C4-2B (cell line): ENCODE results near the gene PDCD10.

ENCODE experiments used
- H3K27ac ChIP-seq: fragments of 450-650 bp; 2 replicates; pipeline ENCODE4 v1.5.1; 2017
- CTCF ChIP-seq: fragments of 450-650 bp; conservative IDR thresholded peaks from 2 replicates; pipeline ENCODE4 v1.5.1; 2017; ENCODE audit warnings: mild to moderate bottlenecking
- ZFX ChIP-seq: fragments of 450-650 bp; IDR thresholded peaks from 2 replicates; pipeline ENCODE4 v1.6.1; 2017

PDCD10 gene

DNA sequence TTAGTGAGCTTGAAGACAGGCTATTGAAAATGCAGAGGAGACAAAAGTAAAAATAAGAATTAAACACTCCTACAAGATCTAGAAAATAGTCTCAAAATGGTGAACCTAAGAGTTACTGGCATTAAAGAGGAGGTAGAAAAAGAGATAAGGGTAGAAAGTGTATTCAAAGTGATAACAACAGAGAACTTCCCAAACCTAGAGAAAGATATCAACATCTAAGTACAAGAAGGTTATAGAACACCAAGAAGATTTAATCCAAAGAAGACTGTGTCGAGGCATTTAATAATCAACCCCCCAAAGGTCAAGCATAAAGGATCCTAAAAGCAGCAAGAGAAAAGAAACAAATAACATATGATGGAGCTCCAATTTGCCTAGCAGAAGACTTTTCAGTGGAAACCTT is 23.3 kb downstream of the PDCD10 start:
- TF ChIP-seq CTCF, result no peak
- H3K27ac ChIP-seq, result no peak overlapping the region

- no peak overlapping the region for H3K27ac ChIP-seq
- no peak for TF ChIP-seq ZFX
- no peak for TF ChIP-seq CTCF
Observed at GRCh38 chr3:167710552-167710951, 24.1 kb downstream of the PDCD10 start.

GRCh38 chr3:167709690-167710089 is 25.0 kb downstream of the PDCD10 start:
- no peak for TF ChIP-seq CTCF
- no peak for TF ChIP-seq ZFX
- H3K27ac ChIP-seq, result no peak overlapping the region

GRCh38 chr3:167705840-167706239 is 28.9 kb downstream of the PDCD10 start:
- TF ChIP-seq CTCF (no peak), ZFX (no peak)
- H3K27ac ChIP-seq, result no peak overlapping the region

DNA sequence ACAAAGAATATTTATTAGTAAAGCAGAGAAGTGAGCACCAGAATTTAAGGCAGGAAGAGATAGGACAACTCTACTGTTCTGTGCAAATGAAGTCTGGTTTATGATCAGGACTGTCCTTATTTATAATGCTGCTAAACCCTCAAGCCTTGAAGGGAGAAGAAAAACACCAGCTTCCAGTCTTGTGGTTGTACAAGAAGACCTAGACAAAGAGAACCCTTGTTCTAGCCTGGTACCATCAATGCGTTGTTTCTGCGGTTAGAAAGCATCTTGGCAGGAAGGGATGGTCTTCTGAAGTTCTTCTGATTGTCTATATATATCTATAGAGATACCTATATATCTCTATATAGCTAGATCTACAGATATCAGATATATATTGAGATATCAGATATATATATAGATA is 33.8 kb downstream of the PDCD10 start:
- H3K27ac ChIP-seq, result no peak overlapping the region
- TF ChIP-seq ZFX, result no peak
- TF ChIP-seq CTCF, result no peak

- no peak overlapping the region for H3K27ac ChIP-seq
- TF ChIP-seq CTCF (no peak), ZFX (no peak)
Observed at GRCh38 chr3:167700046-167700445, 34.6 kb downstream of the PDCD10 start.

GRCh38 chr3:167694121-167694520 is 40.6 kb downstream of the PDCD10 start:
- no peak for TF ChIP-seq ZFX
- TF ChIP-seq CTCF, result no peak
- no peak overlapping the region for H3K27ac ChIP-seq
